Putamen (tissue), 1 donor: ENCODE measurements around the gene EMILIN1.

Source experiments
- DNase-seq: peaks from one replicate; pipeline ENCODE4 v3.0.0-alpha.2; 2016; ENCODE audit warnings: low spot score

EMILIN1 gene

GRCh38 chr2:27123302-27124150, 45.1 kb downstream of the EMILIN1 start, which contains the start of gene ABHD1:
Gene ABHD1, plus strand, starts transcription at chr2:27123815. Its CDS starts 134 bp downstream, at chr2:27123949.
- DNase-seq, result peak; percentile 71

- DNase-seq, result no peak
Measured at GRCh38 chr2:27125104-27125503, 46.7 kb downstream of the EMILIN1 start.

- DNase-seq, result no peak
Measured at GRCh38 chr2:27126252-27126710, 47.9 kb downstream of the EMILIN1 start.

GRCh38 chr2:27127883-27128667, 49.7 kb downstream of the EMILIN1 start:
- no peak for DNase-seq

- no peak for DNase-seq
Measured at GRCh38 chr2:27128668-27129571, 50.5 kb downstream of the EMILIN1 start.

- DNase-seq, result no peak
Measured at GRCh38 chr2:27130396-27130795, 52.0 kb downstream of the EMILIN1 start.

- DNase-seq, result no peak
Measured at GRCh38 chr2:27131429-27131828, 53.0 kb downstream of the EMILIN1 start.

GRCh38 chr2:27133195-27133875, 54.9 kb downstream of the EMILIN1 start:
- DNase-seq, result no peak

- DNase-seq, result peak; percentile 95
Measured at GRCh38 chr2:27133905-27134780, 55.7 kb downstream of the EMILIN1 start, which contains the start of gene PREB. Gene PREB, minus strand, starts transcription at chr2:27134636. Its CDS starts 215 bp downstream, at chr2:27134421.

GRCh38 chr2:27134781-27135477, 56.5 kb downstream of the EMILIN1 start:
- no peak for DNase-seq

- no peak for DNase-seq
Measured at GRCh38 chr2:27135478-27135955, 57.1 kb downstream of the EMILIN1 start.
